Left lobe of liver (tissue), 2 donors: ENCODE results near the gene SETD1B. TPM values are rescaled to one million over a fixed set of nuclear protein-coding genes. Genes with fewer than 3 reads are reported as not detected.
"Not testable (repeated sequence)": the region's sequence is repeated elsewhere in the genome, so short reads cannot be mapped to it uniquely, and the experiment has no call there.

Experiments
- ATAC-seq: fragments of 200-7000 bp; cut with Tn5 transposase; one replicate; pipeline ENCODE4 v1.9.1; 2020; ENCODE audit warnings: mild to moderate bottlenecking, moderate library complexity
- DNase-seq: peaks from one replicate; pipeline ENCODE4 v3.0.0-alpha.2; 2020; ENCODE audit warnings: low spot score
- total RNA-seq: library from RNA; stranded (reverse); gene quantifications from one replicate; pipeline ENCODE4 v1.2.1, GENCODE V29; 2021
- donor health status: DM: no; HTN: no; CAD: no; lungs with moderate emphysema.
- donor health status: DM: no; HTN: yes; CAD: no.

SETD1B gene
- total RNA-seq, result 12.8 TPM

- DNase-seq, result peak; percentile 68
- peak; percentile 5 for ATAC-seq
These were observed at the start of gene SETD1B for GRCh38 chr12:121803861-121804416. SETD1B (plus strand) TSS chr12:121804009; CDS start chr12:121804738, 729 bp downstream.

- ATAC-seq, result no peak
- no peak for DNase-seq
These were observed 49.0 kb upstream of the SETD1B start for GRCh38 chr12:121754836-121755235.

GRCh38 chr12:121755591-121755990, 48.2 kb upstream of the SETD1B start:
- ATAC-seq, result no peak
- DNase-seq, result no peak

- not testable (repeated sequence) for DNase-seq, ATAC-seq
These were observed 45.3 kb upstream of the SETD1B start for GRCh38 chr12:121758536-121758935.

GRCh38 chr12:121762269-121762668, 41.5 kb upstream of the SETD1B start:
- no peak for DNase-seq
- ATAC-seq, result no peak

- ATAC-seq, result no peak
- DNase-seq, result no peak
These were observed 39.0 kb upstream of the SETD1B start for GRCh38 chr12:121764808-121765207.

GRCh38 chr12:121765573-121765972, 38.2 kb upstream of the SETD1B start:
- ATAC-seq (no peak), DNase-seq (no peak)

- ATAC-seq (no peak), DNase-seq (no peak)
These were observed 37.3 kb upstream of the SETD1B start for GRCh38 chr12:121766290-121767039.

- ATAC-seq, result no peak
These were observed 36.2 kb upstream of the SETD1B start for GRCh38 chr12:121767525-121768016.

GRCh38 chr12:121769297-121769830, 34.4 kb upstream of the SETD1B start:
- ATAC-seq (no peak), DNase-seq (no peak)

More at GRCh38 chr12:121767525-121768016, 36.2 kb upstream of the SETD1B start:
- no peak for DNase-seq

- DNase-seq, result peak; percentile 76
- ATAC-seq, result peak; percentile 78
These were observed 33.9 kb upstream of the SETD1B start for GRCh38 chr12:121769831-121770301.

GRCh38 chr12:121770388-121770787, 33.4 kb upstream of the SETD1B start:
- no peak for ATAC-seq
- no peak for DNase-seq

- no peak for ATAC-seq
- no peak for DNase-seq
These were observed 32.8 kb upstream of the SETD1B start for GRCh38 chr12:121770813-121771625.

GRCh38 chr12:121773011-121773777, 30.6 kb upstream of the SETD1B start:
- ATAC-seq (peak; percentile 87), DNase-seq (peak; percentile 81)

GRCh38 chr12:121774968-121775474, 28.8 kb upstream of the SETD1B start:
- ATAC-seq (no peak), DNase-seq (no peak)

- DNase-seq, result no peak
- no peak for ATAC-seq
These were observed 28.3 kb upstream of the SETD1B start for GRCh38 chr12:121775501-121775900.

GRCh38 chr12:121776190-121777098, 27.4 kb upstream of the SETD1B start:
- DNase-seq (peak; percentile 80), ATAC-seq (peak; percentile 65)

- no peak for DNase-seq
- ATAC-seq, result no peak
These were observed 25.0 kb upstream of the SETD1B start for GRCh38 chr12:121778567-121779421.
